ENCODE data around the gene VPS36. TPM values are rescaled to one million over a fixed set of nuclear protein-coding genes. Genes with fewer than 3 reads are reported as not detected.
"Not testable (repeated sequence)": the region's sequence is repeated elsewhere in the genome, so short reads cannot be mapped to it uniquely, and the experiment has no call there.

Gene VPS36
- total RNA-seq, 1 experiment from 2014 or later: 9.7 TPM

- Histone ChIP-seq H3K27me3 (no peaks in the 10 kb centered on the region), H3K9me3 (no peaks in the 10 kb centered on the region), H3K4me3 (peak overlapping the region; percentile 63), H3K36me3 (peaks cover 15% of the 10 kb centered on the region)
- DNase-seq: no peak
Observed at GRCh38 chr13:52450793-52451116, 321 bp upstream of the VPS36 start.

GRCh38 chr13:52449331-52450011 is 963 bp downstream of the VPS36 start:
- DNase-seq: no peak
- H3K36me3 ChIP-seq: peaks cover 23% of the 10 kb centered on the region

DNA sequence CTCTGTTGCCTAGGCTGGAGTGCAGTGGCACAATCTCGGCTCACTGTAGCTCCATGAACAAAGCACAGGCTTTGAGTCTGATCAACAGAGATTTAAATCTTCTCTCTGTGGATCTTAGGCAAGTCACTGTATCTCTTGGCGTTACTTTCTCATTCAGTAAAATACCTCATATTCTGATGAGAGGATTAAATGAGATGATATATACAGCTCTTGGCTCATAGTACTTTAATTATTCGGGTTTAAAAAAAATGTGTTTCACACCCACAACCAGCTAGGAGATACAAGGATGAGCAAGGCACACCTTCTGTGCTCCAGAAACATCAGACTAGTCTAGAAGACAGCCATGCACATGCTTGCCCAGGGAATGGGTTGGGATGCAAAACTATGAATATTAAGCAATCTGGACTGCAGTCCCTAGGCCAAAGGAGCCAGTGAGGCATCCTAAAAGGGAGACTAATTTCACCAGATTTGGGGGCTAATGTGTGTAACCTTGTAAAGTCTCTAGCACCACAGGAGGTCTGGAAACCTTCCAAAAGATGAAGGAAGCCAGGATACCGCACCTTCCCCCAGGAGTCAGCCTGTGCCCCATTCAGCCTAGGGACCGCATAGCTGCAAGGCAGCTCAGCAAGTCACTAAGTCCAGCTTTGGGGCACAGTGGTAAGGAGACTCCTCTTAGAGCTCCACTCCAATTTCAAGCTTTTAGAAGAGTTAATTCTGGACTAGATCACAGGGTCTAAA is 2.5 kb downstream of the VPS36 start:
- no peak overlapping the region for H3K4me3 ChIP-seq
- peaks cover 23% of the 10 kb centered on the region for H3K36me3 ChIP-seq
- no peaks in the 10 kb centered on the region for H3K9me3 ChIP-seq
- DNase-seq: peak; percentile 14
- no peaks in the 10 kb centered on the region for H3K27me3 ChIP-seq

More at GRCh38 chr13:52449331-52450011, 963 bp downstream of the VPS36 start:
- Histone ChIP-seq H3K9me3 (no peaks in the 10 kb centered on the region), H3K4me3 (peak overlapping the region; percentile 63), H3K27me3 (no peaks in the 10 kb centered on the region)

DNA sequence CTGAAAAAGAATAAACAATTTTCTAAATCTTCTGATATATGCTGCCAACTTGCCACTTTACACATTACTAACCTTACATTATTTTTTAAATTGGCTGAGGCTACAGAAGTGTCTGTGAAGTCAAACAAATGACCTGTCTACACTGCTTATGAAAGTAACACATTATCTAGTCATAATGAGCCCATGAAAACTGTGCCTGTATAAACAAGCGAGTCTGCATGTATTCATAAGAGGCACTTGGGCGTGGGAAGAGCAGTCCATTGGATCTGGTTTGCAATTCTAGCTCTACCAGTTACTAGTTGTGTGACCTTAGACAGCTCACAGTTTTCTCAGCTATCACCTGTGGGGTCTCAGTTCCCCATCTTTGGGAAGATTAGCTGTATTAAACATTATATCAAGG is 3.1 kb downstream of the VPS36 start:
- Histone ChIP-seq H3K4me3 (no peak overlapping the region), H3K9me3 (no peaks in the 10 kb centered on the region), H3K27me3 (no peaks in the 10 kb centered on the region), H3K36me3 (peaks cover 26% of the 10 kb centered on the region)
- peak; percentile 25 for DNase-seq

DNA sequence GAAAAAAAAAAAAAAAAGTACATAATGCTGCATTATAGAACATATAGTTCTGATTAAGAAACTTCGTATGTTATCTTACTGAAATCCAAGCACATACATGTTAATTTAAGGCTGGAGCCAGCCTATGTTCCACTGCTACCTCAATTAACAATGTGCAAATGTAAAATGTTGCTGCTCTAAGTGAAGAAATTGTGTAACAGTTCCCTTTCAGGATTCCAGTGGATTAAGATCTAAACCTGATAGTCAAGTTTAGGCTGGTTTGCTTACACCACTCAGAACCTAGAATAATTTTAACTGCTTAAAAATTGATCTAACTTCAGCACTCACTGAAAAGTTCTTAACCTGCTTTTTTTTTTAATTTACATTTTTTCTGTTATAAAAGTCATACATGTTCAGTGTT is 4.2 kb downstream of the VPS36 start:
- H3K27me3 ChIP-seq: no peaks in the 10 kb centered on the region
- H3K36me3 ChIP-seq: peaks cover 37% of the 10 kb centered on the region
- H3K4me3 ChIP-seq: no peak overlapping the region
- H3K9me3 ChIP-seq: no peaks in the 10 kb centered on the region
- DNase-seq: no peak

DNA sequence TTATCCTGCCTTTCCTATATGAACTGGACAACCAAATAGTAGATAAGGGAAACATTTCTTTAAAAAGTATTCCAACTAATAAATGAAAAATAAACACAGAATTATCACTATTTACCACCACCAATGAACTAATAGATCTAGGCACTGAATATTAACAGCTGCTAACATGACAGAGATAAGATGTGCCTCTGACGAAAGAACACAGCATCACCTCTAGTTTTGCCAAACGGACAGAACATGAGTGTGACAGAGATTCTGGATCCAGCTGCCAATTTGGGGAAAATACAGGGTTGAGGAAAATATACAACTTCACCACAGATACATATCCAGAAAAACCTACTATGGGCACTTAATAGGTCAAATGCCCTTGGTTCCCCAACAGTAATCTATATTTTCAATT is 18.0 kb downstream of the VPS36 start:
- H3K4me3 ChIP-seq: no peak overlapping the region
- no peaks in the 10 kb centered on the region for H3K27me3 ChIP-seq
- DNase-seq: no peak
- H3K36me3 ChIP-seq: peaks cover 52% of the 10 kb centered on the region
- no peaks in the 10 kb centered on the region for H3K9me3 ChIP-seq

DNA sequence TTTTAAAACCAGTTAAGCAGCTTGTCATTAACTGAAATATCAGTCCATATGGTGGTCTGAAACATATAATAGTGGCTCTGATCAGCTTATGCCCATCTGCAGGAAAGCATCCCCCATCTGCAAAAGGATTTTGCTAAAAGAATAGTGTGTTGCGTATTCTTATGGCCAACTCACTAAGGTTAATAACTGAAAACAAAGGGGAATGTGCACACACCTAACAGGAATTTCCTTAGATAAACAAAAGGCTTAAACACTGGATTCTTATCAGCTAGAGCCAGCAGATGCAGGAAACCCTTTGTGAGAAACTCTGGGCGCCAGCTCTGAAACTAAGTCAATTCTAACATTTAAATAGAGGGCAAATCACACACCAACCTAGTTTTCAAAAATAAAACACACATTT is 22.1 kb downstream of the VPS36 start:
- peaks cover 53% of the 10 kb centered on the region for H3K36me3 ChIP-seq

DNA sequence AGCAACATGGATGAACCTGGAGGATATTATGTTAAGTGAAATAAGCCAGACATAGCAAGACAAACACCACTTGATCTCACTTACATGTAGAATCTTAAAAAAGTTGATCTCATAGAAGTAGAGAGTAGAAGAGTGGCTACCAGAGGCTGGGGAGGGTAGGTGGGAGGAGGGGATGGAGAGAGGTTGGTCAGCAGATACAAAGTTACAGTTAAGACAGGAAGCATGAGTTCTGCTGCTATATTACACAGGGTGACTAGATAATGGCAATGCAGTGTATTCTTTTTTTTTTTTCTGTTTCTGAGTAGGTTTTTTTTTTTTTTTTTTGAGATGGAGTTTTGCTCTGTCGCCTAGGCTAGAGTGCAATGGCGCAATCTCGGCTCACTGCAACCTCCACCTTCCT is 29.2 kb downstream of the VPS36 start:
- no peak for DNase-seq
- H3K4me3 ChIP-seq: no peak overlapping the region
- H3K9me3 ChIP-seq: no peaks in the 10 kb centered on the region
- H3K27me3 ChIP-seq: no peaks in the 10 kb centered on the region
- H3K36me3 ChIP-seq: peaks cover 65% of the 10 kb centered on the region

More for the DNA sequence above, 22.1 kb downstream of the VPS36 start:
- Histone ChIP-seq H3K27me3 (no peaks in the 10 kb centered on the region), H3K9me3 (no peaks in the 10 kb centered on the region), H3K4me3 (no peak overlapping the region)
- DNase-seq: no peak

GRCh38 chr13:52419080-52419479 is 31.4 kb downstream of the VPS36 start:
- Histone ChIP-seq H3K27me3 (no peaks in the 10 kb centered on the region), H3K9me3 (no peaks in the 10 kb centered on the region), H3K4me3 (no peak overlapping the region), H3K36me3 (peaks cover 62% of the 10 kb centered on the region)
- DNase-seq: no peak

DNA sequence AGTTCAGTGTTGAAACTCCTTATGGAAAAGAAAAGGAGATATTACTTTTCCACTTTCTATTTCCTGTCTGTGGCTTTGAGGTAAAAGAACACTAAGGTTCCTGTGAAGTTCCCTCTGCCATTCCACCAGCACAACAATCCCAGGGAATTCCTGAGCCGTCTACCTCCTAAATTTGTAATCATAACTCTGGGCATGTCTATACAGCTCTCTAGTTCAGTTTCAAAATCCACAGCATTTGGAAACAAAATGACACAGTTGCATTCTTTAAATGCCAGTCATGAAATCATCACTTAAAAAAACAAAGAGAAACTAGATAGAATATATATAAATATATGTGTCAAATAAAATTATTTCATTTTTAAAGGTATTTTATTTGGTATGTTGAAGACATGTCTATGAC is 35.5 kb downstream of the VPS36 start:
- no peaks in the 10 kb centered on the region for H3K27me3 ChIP-seq
- H3K4me3 ChIP-seq: no peak overlapping the region
- DNase-seq: no peak
- peaks cover 53% of the 10 kb centered on the region for H3K36me3 ChIP-seq
- H3K9me3 ChIP-seq: no peaks in the 10 kb centered on the region

GRCh38 chr13:52414051-52414450 is 36.4 kb downstream of the VPS36 start:
- Histone ChIP-seq H3K9me3 (no peaks in the 10 kb centered on the region), H3K36me3 (peaks cover 50% of the 10 kb centered on the region), H3K27me3 (no peaks in the 10 kb centered on the region), H3K4me3 (no peak overlapping the region)
- DNase-seq: no peak

DNA sequence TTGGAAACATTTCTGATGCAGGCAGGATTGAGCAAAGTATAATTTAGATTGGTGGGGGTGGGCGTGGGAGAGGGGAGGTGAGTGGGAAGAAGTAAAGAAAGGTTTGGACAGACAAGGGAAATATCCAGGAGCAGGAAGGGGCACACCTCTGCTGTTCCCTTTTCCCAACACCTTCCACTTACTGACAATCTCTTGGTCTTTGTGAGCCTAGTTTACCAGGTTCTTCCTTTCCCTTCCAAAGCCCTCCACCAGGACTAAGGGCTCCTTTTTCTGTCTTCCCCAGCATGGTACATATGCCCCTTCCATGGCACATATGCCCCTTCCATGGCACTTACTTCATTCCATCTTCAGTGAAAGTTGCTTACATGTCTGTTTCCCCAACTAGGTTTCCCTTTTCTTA is 38.3 kb downstream of the VPS36 start:
- H3K27me3 ChIP-seq: no peaks in the 10 kb centered on the region
- DNase-seq: no peak

GRCh38 chr13:52411629-52412028 is 38.8 kb downstream of the VPS36 start:
- H3K27me3 ChIP-seq: no peaks in the 10 kb centered on the region
- H3K4me3 ChIP-seq: no peak overlapping the region
- H3K9me3 ChIP-seq: no peaks in the 10 kb centered on the region
- DNase-seq: no peak
- H3K36me3 ChIP-seq: peaks cover 37% of the 10 kb centered on the region

More for the DNA sequence above, 38.3 kb downstream of the VPS36 start:
- H3K36me3 ChIP-seq: peaks cover 42% of the 10 kb centered on the region
- H3K9me3 ChIP-seq: no peaks in the 10 kb centered on the region
- H3K4me3 ChIP-seq: no peak overlapping the region

DNA sequence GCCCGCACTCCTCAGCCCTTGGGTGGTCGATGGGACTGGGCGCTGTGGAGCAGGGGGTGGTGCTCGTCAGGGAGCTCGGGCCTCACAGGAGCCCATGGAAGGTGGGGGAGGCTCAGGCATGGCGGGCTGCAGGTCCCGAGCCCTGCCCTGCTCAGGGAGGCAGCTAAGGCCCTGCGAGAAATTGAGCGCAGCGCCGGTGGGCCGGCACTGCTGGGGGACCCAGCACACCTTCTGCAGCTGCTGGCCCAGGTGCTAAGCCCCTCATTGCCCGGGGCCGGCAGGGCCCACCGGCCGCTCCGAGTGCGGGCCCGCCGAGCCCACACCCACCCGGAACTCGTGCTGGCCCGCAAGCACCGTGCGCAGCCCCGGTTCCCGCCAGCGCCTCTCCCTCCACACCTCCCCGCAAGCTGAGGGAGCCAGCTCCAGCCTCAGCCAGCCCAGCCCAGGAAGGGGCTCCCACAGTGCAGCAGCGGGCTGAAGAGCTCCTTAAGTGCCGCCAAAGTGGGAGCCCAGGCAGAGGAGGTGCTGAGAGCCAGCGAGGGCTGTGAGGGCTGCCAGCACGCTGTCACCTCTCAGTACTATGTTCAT is 42.3 kb downstream of the VPS36 start:
- H3K4me3 ChIP-seq, DNase-seq, H3K9me3 ChIP-seq, H3K27me3 ChIP-seq: not testable (repeated sequence)
- H3K36me3 ChIP-seq: peaks cover 17% of the 10 kb centered on the region

GRCh38 chr13:52407436-52407835 is 43.0 kb downstream of the VPS36 start:
- not testable (repeated sequence) for DNase-seq, H3K9me3 ChIP-seq, H3K27me3 ChIP-seq, H3K4me3 ChIP-seq
- peaks cover 14% of the 10 kb centered on the region for H3K36me3 ChIP-seq

DNA sequence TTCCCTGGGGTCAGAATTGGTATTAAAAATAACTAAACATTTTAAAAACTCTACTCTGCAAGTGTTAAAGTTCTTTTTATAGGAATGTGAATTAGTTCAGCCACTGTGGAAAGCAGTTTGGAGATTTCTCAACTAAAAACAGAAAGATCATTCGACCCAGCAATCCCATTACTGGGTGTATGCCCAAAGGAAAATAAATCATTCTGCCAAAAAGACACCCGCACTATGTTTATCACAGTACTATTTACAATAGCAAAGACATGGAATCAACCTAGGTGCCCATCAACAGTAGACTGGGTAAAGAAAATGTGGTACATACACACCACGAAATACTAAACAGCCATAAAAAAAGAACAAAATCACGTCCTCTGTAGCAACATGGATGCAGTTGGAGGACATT is 43.8 kb downstream of the VPS36 start:
- Histone ChIP-seq H3K9me3 (no peaks in the 10 kb centered on the region), H3K4me3 (peak overlapping the region; percentile 73), H3K36me3 (peaks cover 9% of the 10 kb centered on the region), H3K27me3 (no peaks in the 10 kb centered on the region)
- no peak for DNase-seq

DNA sequence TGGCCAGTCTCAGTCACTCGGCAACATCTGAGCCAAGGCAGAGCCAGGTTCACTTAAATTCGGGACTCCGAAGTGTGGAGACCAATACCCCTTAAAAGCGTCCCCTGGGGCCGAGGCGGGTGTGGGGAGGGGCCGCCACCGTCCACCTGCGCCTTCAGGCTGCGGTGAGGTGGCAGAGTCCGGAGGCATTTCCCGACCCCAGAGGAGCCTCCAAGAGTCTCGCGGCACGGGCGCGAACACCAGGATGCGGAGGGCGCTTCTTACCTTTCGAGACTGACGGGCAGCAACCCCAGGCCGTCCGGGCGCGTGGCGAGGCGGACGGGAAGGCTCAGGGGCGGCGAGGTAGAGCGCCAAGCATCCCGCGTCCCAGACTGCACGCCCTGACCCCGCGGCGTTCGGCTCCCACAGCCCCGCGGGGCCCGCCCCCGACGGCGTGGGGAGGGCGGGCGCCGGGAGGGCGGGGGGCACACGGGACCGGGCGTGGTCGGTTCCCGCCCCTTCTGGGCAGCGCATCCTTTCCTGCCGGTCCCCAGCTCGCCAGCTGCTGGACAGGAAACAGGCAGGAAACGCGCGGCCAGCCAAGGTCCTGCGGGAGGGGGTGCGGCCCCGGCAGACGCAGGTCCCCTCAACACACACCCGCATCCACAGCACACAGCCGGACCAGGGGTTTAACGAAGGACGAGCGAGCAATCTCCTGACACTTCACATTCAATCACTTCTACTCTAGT is 44.5 kb downstream of the VPS36 start, which contains the start of gene THSD1:
Gene THSD1 (minus strand): TSS at position 406 of the 728 bp plus-strand sequence. CDS start 3,572 bp downstream, outside the sequence.
- Histone ChIP-seq H3K9me3 (no peaks in the 10 kb centered on the region), H3K4me3 (peak within 1 kb of the TSS; percentile 73), H3K36me3 (peaks cover 5% of the 10 kb centered on the region), H3K27me3 (no peaks in the 10 kb centered on the region)
- peak; percentile 84 for DNase-seq
